Activated CD4-positive, CD25-positive, alpha-beta regulatory T cell (primary cell): ENCODE data around the gene LAIR1.
"Not testable (repeated sequence)": the region's sequence is repeated elsewhere in the genome, so short reads cannot be mapped to it uniquely, and the experiment has no call there.

ENCODE experiments used
- DNase-seq, 4 experiments: peaks; one replicate each; lab custom pipeline; 2025; lab: John Stamatoyannopoulos, UW

Gene LAIR1

GRCh38 chr19:54341295-54341694 is 23.4 kb downstream of the LAIR1 start:
- DNase-seq: no peak

DNA sequence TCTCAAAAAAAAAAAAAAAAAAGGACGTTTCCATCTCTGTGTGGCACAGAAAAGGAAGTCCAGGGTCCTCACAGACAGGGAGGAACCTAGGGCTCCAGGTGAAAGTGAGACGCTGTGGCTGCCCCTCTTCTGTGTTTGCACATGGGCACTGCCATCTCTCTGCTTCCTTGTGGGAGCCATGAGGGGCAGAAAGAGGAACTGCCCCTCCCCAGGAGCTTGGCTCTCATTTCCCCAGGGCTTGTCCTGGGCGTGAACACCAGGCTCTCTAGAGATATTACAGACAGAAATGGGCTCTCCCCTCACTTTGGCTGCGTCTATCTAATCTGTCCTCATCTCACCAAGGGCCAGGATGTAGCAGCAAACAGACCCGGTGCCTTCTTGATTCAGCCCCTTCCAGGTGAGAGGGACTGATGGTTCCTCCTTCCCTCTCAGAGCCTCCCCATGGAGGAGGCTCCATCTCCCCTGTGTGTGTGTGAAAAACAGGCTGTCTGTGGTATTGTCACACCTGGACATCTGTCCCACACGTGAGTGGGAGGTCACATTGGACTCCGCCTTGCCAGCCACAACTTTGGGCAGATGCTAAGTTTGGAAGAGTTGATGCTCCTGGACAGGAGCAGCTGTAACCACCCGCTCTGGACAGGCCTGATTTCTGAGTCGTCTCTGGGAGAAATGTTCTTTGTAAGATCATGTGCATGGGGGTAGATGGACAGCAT is 24.9 kb downstream of the LAIR1 start:
- DNase-seq: no peak

- DNase-seq: no peak
Measured at GRCh38 chr19:54338521-54338920, 26.2 kb downstream of the LAIR1 start.

DNA sequence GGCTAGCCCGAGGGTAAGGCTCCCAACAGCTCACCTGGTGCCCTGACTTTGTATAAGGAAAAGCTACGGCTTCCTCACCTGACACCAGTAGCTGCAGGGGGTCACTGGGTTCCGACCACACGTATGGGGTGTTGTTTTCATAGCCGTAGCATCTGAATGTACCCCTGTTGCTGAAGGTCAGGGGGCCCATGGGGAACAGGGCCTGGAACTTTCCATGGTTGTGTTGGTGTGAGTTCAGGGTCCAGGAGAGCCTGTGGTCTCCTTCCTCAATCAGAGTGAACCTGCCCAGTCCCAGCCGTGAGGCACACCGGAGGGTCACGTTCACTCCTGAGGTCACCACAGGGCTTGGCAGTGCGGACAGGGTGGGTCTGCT is 26.9 kb downstream of the LAIR1 start:
- no peak for DNase-seq

DNA sequence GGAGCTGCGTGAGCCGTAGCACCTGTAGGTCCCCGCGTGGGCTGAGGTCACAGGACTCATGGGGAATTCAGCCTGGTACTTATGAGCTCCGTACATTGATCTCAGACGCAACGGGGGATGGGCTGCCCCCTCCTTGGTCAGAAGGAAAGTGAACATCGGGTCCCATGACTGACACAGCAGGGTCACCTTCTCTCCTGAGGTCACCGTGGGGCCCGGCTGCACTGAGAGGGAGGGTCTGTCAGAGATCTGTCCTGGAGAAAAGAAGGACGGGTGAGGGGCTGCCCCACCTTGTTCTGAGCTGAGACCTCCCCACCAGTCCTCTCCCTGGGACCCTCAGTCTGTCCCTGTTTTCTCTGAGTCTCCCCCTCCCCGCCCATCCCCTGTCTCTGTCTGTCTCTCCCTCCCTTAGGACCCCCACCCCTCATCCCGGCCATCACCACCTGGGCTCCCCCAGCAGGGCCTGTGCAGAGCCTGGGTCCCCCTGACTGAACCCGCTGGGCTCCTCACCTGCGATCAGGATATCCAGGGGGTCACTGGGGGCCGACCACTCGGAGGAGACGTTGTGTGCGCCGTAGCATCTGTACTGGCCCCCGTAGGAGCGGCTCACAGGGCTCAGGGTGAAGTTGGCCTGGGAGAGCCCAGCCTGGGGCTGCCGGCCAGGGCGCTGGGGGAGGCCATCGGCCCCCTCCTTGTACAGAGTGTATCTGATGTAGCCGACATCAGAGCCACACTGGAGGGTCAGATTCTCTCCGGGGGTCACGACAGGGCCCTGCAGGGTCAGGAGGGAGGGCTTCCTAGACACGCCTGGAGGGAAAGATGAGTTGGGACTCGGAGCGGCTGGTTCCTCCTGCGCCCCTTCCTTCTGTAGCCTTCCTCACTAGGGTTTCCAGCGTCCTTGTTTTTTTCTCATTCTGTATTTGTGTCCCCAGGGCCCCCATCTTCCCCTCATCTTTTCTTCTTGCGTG is 27.6 kb downstream of the LAIR1 start:
- no peak for DNase-seq

DNA sequence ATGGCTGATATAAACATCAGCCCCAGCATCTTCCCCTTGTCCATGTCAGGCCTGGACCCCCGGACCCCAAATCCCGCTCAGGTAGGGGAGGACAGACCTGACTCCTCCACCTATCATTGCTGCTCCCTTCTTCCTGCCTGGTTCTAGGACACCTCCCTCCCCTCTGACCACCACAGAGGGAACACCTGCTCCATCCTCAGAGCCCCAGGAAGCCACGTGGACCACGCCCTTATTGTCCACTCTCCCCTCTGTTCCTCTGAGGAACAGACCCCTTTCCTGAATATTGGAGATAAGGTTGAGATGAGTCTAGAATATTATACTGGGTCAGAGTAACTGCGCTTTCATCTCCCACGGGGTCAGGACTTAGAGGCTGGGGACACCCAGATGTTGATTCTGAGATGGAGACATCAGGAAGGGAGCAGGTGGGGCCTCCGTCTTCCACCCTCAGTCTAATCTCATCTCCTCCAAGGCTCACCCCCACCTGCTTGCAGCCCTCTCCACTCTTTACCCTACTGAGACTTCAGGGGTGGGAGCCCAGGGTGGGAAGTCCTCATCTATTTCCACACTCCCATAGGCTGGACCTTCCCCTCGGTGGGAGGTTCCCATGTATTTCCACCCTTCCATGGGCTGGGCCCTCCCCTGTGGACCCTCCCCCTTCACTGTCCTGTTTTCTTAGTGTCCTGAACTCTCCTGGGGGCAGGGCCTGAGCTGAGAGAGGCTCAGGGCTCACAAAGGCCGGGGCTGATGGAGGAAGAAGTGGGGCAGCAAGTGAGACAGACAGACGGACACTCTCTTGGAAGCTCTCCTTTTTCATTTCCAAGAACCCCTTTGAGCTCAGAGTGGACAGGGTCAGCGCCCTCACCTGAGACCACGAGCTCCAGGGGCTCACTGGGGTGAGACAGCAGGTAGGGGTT is 28.5 kb downstream of the LAIR1 start:
- no peak for DNase-seq

DNA sequence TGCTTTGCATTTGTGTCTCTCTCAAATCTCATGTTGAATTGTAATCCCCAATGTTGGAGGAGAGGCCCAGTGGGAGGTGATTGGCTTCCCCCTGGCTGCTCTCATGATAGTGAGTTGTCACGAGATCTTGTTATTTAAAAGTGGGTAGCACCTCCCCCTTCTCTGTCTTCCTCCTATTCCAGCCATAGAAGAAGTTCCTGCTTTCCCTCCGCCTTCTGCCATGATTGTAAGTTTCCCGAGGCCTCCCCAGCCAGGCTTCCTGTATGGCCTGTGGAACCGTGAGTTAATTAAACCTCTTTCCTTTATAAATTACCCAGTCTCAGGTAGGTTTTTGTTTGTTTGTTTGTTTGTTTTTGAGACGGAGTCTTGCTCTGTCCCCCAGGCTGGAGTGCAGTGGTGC is 29.6 kb downstream of the LAIR1 start:
- DNase-seq: no peak

- no peak for DNase-seq
Measured at GRCh38 chr19:54333586-54334298, 31.0 kb downstream of the LAIR1 start.

GRCh38 chr19:54332149-54332548 is 32.6 kb downstream of the LAIR1 start:
- DNase-seq: no peak

DNA sequence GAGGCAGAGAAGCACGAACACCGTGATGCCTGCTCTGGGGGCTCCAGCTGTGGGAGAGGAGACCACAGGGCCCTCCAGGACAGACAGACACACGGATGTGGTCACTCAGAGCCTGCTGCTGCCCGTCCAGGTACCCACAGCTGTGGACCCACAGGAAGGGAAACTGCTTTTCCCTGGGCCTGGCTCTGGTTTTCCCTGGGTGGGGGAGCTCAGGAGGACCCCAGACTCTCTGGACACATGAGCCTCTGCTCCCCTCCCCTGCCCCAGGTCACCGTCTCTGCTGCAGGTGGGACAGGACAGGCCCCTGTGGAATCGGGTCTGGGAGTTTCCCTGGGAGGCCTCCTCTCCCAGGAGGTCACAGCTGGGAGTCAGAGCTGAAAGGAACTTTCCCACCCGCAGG is 33.1 kb downstream of the LAIR1 start:
- no peak for DNase-seq

GRCh38 chr19:54329476-54330165 is 35.1 kb downstream of the LAIR1 start:
- no peak for DNase-seq

GRCh38 chr19:54328781-54329180 is 36.0 kb downstream of the LAIR1 start:
- not testable (repeated sequence) for DNase-seq

DNA sequence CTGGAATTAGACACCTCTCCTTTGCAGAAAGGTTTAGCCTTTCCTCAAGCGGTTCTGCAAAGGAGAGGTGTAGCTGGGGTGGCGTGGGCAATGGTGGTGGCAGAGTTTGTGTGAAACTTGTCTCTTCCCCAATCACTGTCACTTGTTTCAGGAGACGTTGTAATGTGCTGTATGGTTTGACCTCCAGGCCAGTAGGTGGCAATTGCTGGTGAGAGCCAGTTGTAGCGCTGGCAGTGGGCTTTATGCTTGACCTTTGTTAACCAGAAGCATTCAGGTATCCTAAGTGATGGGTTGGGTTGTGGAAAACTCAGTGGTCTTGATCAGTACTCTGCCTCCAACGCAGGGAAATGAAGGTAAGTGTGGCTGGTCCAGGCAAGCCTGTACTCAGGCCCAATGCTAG is 39.1 kb downstream of the LAIR1 start:
- no peak for DNase-seq

DNA sequence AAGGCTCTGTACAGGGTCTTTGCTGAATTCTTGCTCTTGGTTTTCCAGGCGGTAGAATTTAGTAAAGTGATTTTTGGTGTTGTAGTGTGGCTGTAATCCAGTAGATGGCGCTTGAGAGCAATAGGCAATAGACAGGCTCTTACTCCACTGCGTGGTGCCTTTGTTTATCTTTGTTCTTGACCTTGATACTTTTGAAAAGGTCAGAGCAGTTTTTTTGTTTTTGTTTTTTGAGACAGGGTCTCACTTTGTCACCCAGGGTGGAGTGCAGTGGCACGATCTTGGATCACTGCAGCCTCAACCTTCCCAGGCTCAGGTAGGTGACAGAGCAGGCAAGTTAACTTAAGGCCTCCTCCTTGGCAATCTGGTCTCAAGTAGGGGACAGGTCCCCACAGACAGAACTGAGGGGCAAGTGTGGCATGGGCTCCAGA is 39.5 kb downstream of the LAIR1 start:
- peak in 3 of 4 experiments; percentile 5 to 30 (median 17) for DNase-seq

GRCh38 chr19:54324071-54324470 is 40.7 kb downstream of the LAIR1 start:
- no peak for DNase-seq

DNA sequence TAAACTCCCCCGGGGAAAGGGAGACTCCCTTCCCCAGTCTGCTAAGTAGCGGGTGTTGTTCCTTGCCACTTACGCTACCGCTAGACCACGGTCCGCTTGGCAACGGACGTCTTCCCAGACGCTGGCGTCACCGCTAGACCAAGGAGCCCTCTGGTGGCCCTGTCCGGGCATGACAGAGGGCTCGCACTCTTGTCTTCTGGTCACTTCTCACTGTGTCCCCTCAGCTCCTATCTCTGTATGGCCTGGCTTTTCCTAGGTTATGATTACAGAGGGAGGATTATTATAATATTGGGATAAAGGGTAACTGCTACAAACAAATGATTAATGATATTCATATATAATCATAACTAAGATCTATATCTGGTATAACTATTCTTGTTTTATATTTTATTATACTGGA is 41.8 kb downstream of the LAIR1 start:
- DNase-seq: not testable (repeated sequence)

- DNase-seq: not testable (repeated sequence)
Measured at GRCh38 chr19:54322295-54322694, 42.4 kb downstream of the LAIR1 start.

GRCh38 chr19:54319892-54320670 is 44.6 kb downstream of the LAIR1 start:
- no peak for DNase-seq

- DNase-seq: no peak
Measured at GRCh38 chr19:54319049-54319448, 45.7 kb downstream of the LAIR1 start.

DNA sequence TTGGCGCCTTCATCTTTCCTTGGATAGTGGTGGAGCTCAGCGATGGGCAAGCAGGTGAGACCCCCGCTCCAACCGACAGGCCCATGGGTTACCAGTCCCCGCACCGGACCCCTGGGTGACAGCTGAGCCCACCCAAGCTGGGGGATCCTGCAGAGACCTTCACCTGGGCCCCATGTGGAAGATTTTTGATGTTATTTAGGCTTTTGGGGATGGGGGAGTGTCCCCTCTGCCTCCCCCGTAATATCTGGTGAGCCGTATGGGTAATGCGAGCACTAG is 46.8 kb downstream of the LAIR1 start:
- no peak for DNase-seq
